ENCODE data around the gene TLDC2. TPM values are rescaled to one million over a fixed set of nuclear protein-coding genes. Genes with fewer than 3 reads are reported as not detected.

The TLDC2 gene
- total RNA-seq, 1 donor from 2014 or later: not detected

GRCh38 chr20:36925234-36925633 lies 49.3 kb downstream of the TLDC2 start:
- no peaks in the 10 kb centered on the region for H3K9me3 Mint-ChIP-seq (ENCODE audit: unreplicated experiment)
- Histone ChIP-seq H3K27ac (ENCODE audit: low read depth, low read length) (no peak overlapping the region), H3K4me1 (ENCODE audit: insufficient read depth, low read length) (no peaks in the 10 kb centered on the region), H3K4me3 (ENCODE audit: insufficient read depth, low read depth, low read length) (no peak overlapping the region), H3K9ac (ENCODE audit: low read length) (no peak overlapping the region), H3K9me3 (ENCODE audit: insufficient read depth, low read depth, low read length) (no peaks in the 10 kb centered on the region), H4K20me1 (ENCODE audit: insufficient read depth, low read length) (no peaks in the 10 kb centered on the region), H3K4me2 (ENCODE audit: low read length) (no peak overlapping the region), H3K27me3 (ENCODE audit: insufficient read depth, low read length) (no peaks in the 10 kb centered on the region), H3K79me2 (ENCODE audit: insufficient read depth, low read length) (no peaks in the 10 kb centered on the region), H3K36me3 (ENCODE audit: insufficient read depth, low read length) (no peaks in the 10 kb centered on the region), H2AFZ (ENCODE audit: low read depth, low read length) (no peak overlapping the region)
- no peak overlapping the region for H3K4me3 Mint-ChIP-seq (ENCODE audit: unreplicated experiment)
- DNase-seq (ENCODE audit: low read depth) (no peak), FAIRE-seq (no peak)
- TF ChIP-seq EZH2 (IDR thresholded peaks at IDR 0.05; ENCODE audit: insufficient read depth, low read length) (no peak), CTCF (IDR thresholded peaks at IDR 0.05; ENCODE audit: insufficient read depth, low read depth, low read length) (no peak)
- peaks cover 11% of the 10 kb centered on the region for H3K36me3 Mint-ChIP-seq (ENCODE audit: low read depth, unreplicated experiment)
- H3K27me3 Mint-ChIP-seq (ENCODE audit: low read depth, unreplicated experiment): no peaks in the 10 kb centered on the region
- H3K27ac Mint-ChIP-seq (ENCODE audit: unreplicated experiment): no peak overlapping the region
- no peaks in the 10 kb centered on the region for H3K4me1 Mint-ChIP-seq (ENCODE audit: low read depth, unreplicated experiment)

- Histone ChIP-seq H3K79me2 (ENCODE audit: insufficient read depth, low read length) (no peaks in the 10 kb centered on the region), H3K4me2 (ENCODE audit: low read length) (no peak overlapping the region), H4K20me1 (ENCODE audit: insufficient read depth, low read length) (no peaks in the 10 kb centered on the region), H2AFZ (ENCODE audit: low read depth, low read length) (no peak overlapping the region), H3K27ac (ENCODE audit: low read depth, low read length) (no peak overlapping the region), H3K9ac (ENCODE audit: low read length) (no peak overlapping the region), H3K27me3 (ENCODE audit: insufficient read depth, low read length) (no peaks in the 10 kb centered on the region), H3K4me3 (ENCODE audit: insufficient read depth, low read depth, low read length) (no peak overlapping the region), H3K9me3 (ENCODE audit: insufficient read depth, low read depth, low read length) (no peaks in the 10 kb centered on the region), H3K4me1 (ENCODE audit: insufficient read depth, low read length) (no peaks in the 10 kb centered on the region), H3K36me3 (ENCODE audit: insufficient read depth, low read length) (no peaks in the 10 kb centered on the region)
- H3K27me3 Mint-ChIP-seq (ENCODE audit: low read depth, unreplicated experiment): no peaks in the 10 kb centered on the region
- TF ChIP-seq CTCF (IDR thresholded peaks at IDR 0.05; ENCODE audit: insufficient read depth, low read depth, low read length) (no peak), EZH2 (IDR thresholded peaks at IDR 0.05; ENCODE audit: insufficient read depth, low read length) (no peak)
- H3K4me3 Mint-ChIP-seq (ENCODE audit: unreplicated experiment): no peak overlapping the region
- no peak for FAIRE-seq
- H3K9me3 Mint-ChIP-seq (ENCODE audit: unreplicated experiment): no peaks in the 10 kb centered on the region
- H3K27ac Mint-ChIP-seq (ENCODE audit: unreplicated experiment): no peak overlapping the region
- H3K4me1 Mint-ChIP-seq (ENCODE audit: low read depth, unreplicated experiment): no peaks in the 10 kb centered on the region
- H3K36me3 Mint-ChIP-seq (ENCODE audit: low read depth, unreplicated experiment): peaks cover 11% of the 10 kb centered on the region
- DNase-seq (ENCODE audit: low read depth): no peak
Measured at GRCh38 chr20:36926653-36927200, 50.8 kb downstream of the TLDC2 start.

GRCh38 chr20:36927704-36928103 lies 51.8 kb downstream of the TLDC2 start:
- Histone ChIP-seq H2AFZ (ENCODE audit: low read depth, low read length) (no peak overlapping the region), H3K36me3 (ENCODE audit: insufficient read depth, low read length) (no peaks in the 10 kb centered on the region), H3K79me2 (ENCODE audit: insufficient read depth, low read length) (no peaks in the 10 kb centered on the region), H4K20me1 (ENCODE audit: insufficient read depth, low read length) (no peaks in the 10 kb centered on the region), H3K4me3 (ENCODE audit: insufficient read depth, low read depth, low read length) (no peak overlapping the region), H3K4me1 (ENCODE audit: insufficient read depth, low read length) (no peaks in the 10 kb centered on the region), H3K9ac (ENCODE audit: low read length) (no peak overlapping the region), H3K4me2 (ENCODE audit: low read length) (no peak overlapping the region), H3K9me3 (ENCODE audit: insufficient read depth, low read depth, low read length) (no peaks in the 10 kb centered on the region), H3K27ac (ENCODE audit: low read depth, low read length) (no peak overlapping the region), H3K27me3 (ENCODE audit: insufficient read depth, low read length) (no peaks in the 10 kb centered on the region)
- no peak for FAIRE-seq
- Mint-ChIP-seq H3K36me3 (ENCODE audit: low read depth, unreplicated experiment) (peaks cover 11% of the 10 kb centered on the region), H3K9me3 (ENCODE audit: unreplicated experiment) (no peaks in the 10 kb centered on the region), H3K27ac (ENCODE audit: unreplicated experiment) (no peak overlapping the region), H3K4me3 (ENCODE audit: unreplicated experiment) (no peak overlapping the region), H3K27me3 (ENCODE audit: low read depth, unreplicated experiment) (no peaks in the 10 kb centered on the region), H3K4me1 (ENCODE audit: low read depth, unreplicated experiment) (no peaks in the 10 kb centered on the region)
- TF ChIP-seq CTCF (IDR thresholded peaks at IDR 0.05; ENCODE audit: insufficient read depth, low read depth, low read length): no peak
- TF ChIP-seq EZH2 (IDR thresholded peaks at IDR 0.05; ENCODE audit: insufficient read depth, low read length): no peak
- no peak for DNase-seq (ENCODE audit: low read depth)

Measured in astrocyte (in vitro differentiated cells and primary cell).